ENCODE data around the gene ZFYVE1. TPM values are rescaled to one million over a fixed set of nuclear protein-coding genes. Genes with fewer than 3 reads are reported as not detected.

Gene ZFYVE1
- total RNA-seq, 1 experiment from 2014 or later, result 13.3 TPM

GRCh38 chr14:72982146-72982708 is 44.7 kb downstream of the ZFYVE1 start:
- ChIA-PET POLR2A (interaction anchor here (0.8 to 0.9 kb wide), 2 partner anchors 25 to 76 kb away, joined by 3 read pairs; partner anchors contain the start of gene RBM25), CTCF (interaction anchor here (0.6 kb wide), 2 partner anchors 42 to 280 kb away, joined by 3 to 5 read pairs; no protein-coding TSS in a partner anchor)
- H3K9me3 Mint-ChIP-seq (ENCODE audit: unreplicated experiment), result no peaks in the 10 kb centered on the region
- TF ChIP-seq, protein P1, sequence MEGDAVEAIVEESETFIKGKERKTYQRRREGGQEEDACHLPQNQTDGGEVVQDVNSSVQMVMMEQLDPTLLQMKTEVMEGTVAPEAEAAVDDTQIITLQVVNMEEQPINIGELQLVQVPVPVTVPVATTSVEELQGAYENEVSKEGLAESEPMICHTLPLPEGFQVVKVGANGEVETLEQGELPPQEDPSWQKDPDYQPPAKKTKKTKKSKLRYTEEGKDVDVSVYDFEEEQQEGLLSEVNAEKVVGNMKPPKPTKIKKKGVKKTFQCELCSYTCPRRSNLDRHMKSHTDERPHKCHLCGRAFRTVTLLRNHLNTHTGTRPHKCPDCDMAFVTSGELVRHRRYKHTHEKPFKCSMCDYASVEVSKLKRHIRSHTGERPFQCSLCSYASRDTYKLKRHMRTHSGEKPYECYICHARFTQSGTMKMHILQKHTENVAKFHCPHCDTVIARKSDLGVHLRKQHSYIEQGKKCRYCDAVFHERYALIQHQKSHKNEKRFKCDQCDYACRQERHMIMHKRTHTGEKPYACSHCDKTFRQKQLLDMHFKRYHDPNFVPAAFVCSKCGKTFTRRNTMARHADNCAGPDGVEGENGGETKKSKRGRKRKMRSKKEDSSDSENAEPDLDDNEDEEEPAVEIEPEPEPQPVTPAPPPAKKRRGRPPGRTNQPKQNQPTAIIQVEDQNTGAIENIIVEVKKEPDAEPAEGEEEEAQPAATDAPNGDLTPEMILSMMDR (IDR thresholded peaks at IDR 0.05; ENCODE audit: unreplicated experiment), result no peak
- intact Hi-C loops (cut with micrococcal nuclease), result no loop called here
- H3K36me3 Mint-ChIP-seq (ENCODE audit: insufficient read depth, unreplicated experiment), result peaks cover 67% of the 10 kb centered on the region
- H3K27me3 Mint-ChIP-seq (ENCODE audit: insufficient read depth, unreplicated experiment), result no peaks in the 10 kb centered on the region
- no TSS peak for BruUV-seq (replicated peaks)
- DNase-seq (ENCODE audit: unreplicated experiment), result no peak
- H3K4me3 Mint-ChIP-seq (ENCODE audit: unreplicated experiment), result no peak overlapping the region
- H3K27ac Mint-ChIP-seq (ENCODE audit: low read depth, unreplicated experiment), result no peak overlapping the region
- H3K4me1 Mint-ChIP-seq (ENCODE audit: insufficient read depth, unreplicated experiment), result no peaks in the 10 kb centered on the region

DNA sequence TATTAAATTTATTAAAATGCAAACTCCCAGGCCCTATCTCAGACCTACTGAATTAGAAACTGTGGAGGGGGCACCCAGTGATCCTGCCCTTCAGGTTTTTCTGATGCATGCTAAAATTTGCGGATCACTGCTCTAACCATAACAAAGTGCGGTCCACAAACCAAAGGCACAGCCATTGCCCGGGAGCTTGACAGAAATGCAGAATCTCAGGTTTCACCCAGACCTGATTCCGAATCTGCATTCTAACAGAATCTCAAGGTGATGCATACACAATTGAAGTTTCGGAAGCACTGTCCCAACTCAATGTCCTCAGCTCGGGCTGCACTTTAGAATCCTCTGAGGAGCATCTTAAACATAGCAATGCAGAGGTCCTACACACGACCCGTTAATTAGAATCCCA is 46.0 kb downstream of the ZFYVE1 start:
- TF ChIP-seq, protein P1 (IDR thresholded peaks at IDR 0.05; ENCODE audit: unreplicated experiment), result no peak
- POLR2A ChIA-PET, result no interaction called here
- Mint-ChIP-seq H3K4me3 (ENCODE audit: unreplicated experiment) (no peak overlapping the region), H3K27me3 (ENCODE audit: insufficient read depth, unreplicated experiment) (no peaks in the 10 kb centered on the region), H3K36me3 (ENCODE audit: insufficient read depth, unreplicated experiment) (peaks cover 69% of the 10 kb centered on the region), H3K27ac (ENCODE audit: low read depth, unreplicated experiment) (no peak overlapping the region), H3K9me3 (ENCODE audit: unreplicated experiment) (no peaks in the 10 kb centered on the region), H3K4me1 (ENCODE audit: insufficient read depth, unreplicated experiment) (no peaks in the 10 kb centered on the region)
- intact Hi-C loops (cut with micrococcal nuclease), result no loop called here
- no peak for DNase-seq (ENCODE audit: unreplicated experiment)
- CTCF ChIA-PET, result no interaction called here
- BruUV-seq (replicated peaks), result no TSS peak

GRCh38 chr14:72978856-72979255 is 48.0 kb downstream of the ZFYVE1 start:
- Mint-ChIP-seq H3K27me3 (ENCODE audit: insufficient read depth, unreplicated experiment) (no peaks in the 10 kb centered on the region), H3K27ac (ENCODE audit: low read depth, unreplicated experiment) (no peak overlapping the region), H3K36me3 (ENCODE audit: insufficient read depth, unreplicated experiment) (peaks cover 66% of the 10 kb centered on the region), H3K4me1 (ENCODE audit: insufficient read depth, unreplicated experiment) (no peaks in the 10 kb centered on the region), H3K9me3 (ENCODE audit: unreplicated experiment) (no peaks in the 10 kb centered on the region), H3K4me3 (ENCODE audit: unreplicated experiment) (no peak overlapping the region)
- no peak for DNase-seq (ENCODE audit: unreplicated experiment)
- ChIA-PET POLR2A (interaction anchor here (0.8 kb wide), 1 partner anchor 13 kb away, joined by 4 read pairs; no protein-coding TSS in a partner anchor), CTCF (no interaction called here)
- TF ChIP-seq, protein P1 (IDR thresholded peaks at IDR 0.05; ENCODE audit: unreplicated experiment), result no peak
- intact Hi-C loops (cut with micrococcal nuclease), result no loop called here
- no TSS peak for BruUV-seq (replicated peaks)

DNA sequence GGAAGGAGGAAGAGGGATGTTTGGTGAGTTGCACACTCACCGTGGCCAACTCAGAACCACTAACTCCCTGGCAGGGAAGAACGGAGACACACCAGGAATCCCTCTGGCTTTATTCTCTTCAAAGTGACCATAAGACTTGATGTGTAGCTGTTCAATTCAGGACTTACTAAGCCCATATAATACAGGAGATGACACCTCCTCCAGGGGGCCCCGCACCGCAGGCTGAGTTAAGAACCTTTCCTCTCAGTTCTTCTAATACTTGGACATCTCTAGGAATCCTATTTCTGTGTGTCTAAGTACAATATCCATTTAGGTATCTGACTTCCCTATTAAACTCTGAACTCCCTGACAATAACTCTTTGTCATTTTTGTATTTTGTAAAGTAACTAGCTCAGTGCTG is 51.1 kb downstream of the ZFYVE1 start:
- no peaks in the 10 kb centered on the region for H3K27me3 Mint-ChIP-seq (ENCODE audit: insufficient read depth, unreplicated experiment)
- no peak overlapping the region for H3K27ac Mint-ChIP-seq (ENCODE audit: low read depth, unreplicated experiment)
- H3K36me3 Mint-ChIP-seq (ENCODE audit: insufficient read depth, unreplicated experiment), result peaks cover 84% of the 10 kb centered on the region
- no peaks in the 10 kb centered on the region for H3K4me1 Mint-ChIP-seq (ENCODE audit: insufficient read depth, unreplicated experiment)
- POLR2A ChIA-PET, result interaction anchor here (1.0 to 1.6 kb wide), 2 partner anchors 9 to 26 kb away, joined by 3 to 6 read pairs; no protein-coding TSS in a partner anchor
- no peak for DNase-seq (ENCODE audit: unreplicated experiment)
- TF ChIP-seq, protein P1 (IDR thresholded peaks at IDR 0.05; ENCODE audit: unreplicated experiment), result no peak
- H3K4me3 Mint-ChIP-seq (ENCODE audit: unreplicated experiment), result no peak overlapping the region
- H3K9me3 Mint-ChIP-seq (ENCODE audit: unreplicated experiment), result no peaks in the 10 kb centered on the region
- intact Hi-C loops (cut with micrococcal nuclease), result no loop called here
- CTCF ChIA-PET, result interaction anchor here (1.0 kb wide), 1 partner anchor 25 kb away, joined by 3 read pairs; no protein-coding TSS in a partner anchor
- BruUV-seq (replicated peaks), result no TSS peak

Data from MCF 10A (cell line).